ENCODE results near the gene INCENP.
"Not testable (repeated sequence)": the region's sequence is repeated elsewhere in the genome, so short reads cannot be mapped to it uniquely, and the experiment has no call there.

The INCENP gene

GRCh38 chr11:62123669-62124185 is at the start of gene INCENP:
Gene INCENP (plus strand): TSS chr11:62124011. CDS start chr11:62128162, 4,151 bp downstream.
- DNase-seq (ENCODE audit: low read depth in 2 of 2): peak; percentile 77 to 83

- DNase-seq (ENCODE audit: low read depth in 2 of 2): no peak
Measured at GRCh38 chr11:62075438-62075837, 48.4 kb upstream of the INCENP start.

- no peak for DNase-seq (ENCODE audit: low read depth in 2 of 2)
Measured at GRCh38 chr11:62077132-62077531, 46.7 kb upstream of the INCENP start.

GRCh38 chr11:62081378-62082291 is 42.2 kb upstream of the INCENP start:
- peak; percentile 60 to 66 for DNase-seq (ENCODE audit: low read depth in 2 of 2)

- no peak for DNase-seq (ENCODE audit: low read depth in 2 of 2)
Measured at GRCh38 chr11:62082292-62082657, 41.5 kb upstream of the INCENP start.

GRCh38 chr11:62084801-62085200 is 39.0 kb upstream of the INCENP start:
- not testable (repeated sequence) for DNase-seq (ENCODE audit: low read depth in 2 of 2)

GRCh38 chr11:62087694-62088093 is 36.1 kb upstream of the INCENP start:
- no peak for DNase-seq (ENCODE audit: low read depth in 2 of 2)

- no peak for DNase-seq (ENCODE audit: low read depth in 2 of 2)
Measured at GRCh38 chr11:62088331-62088933, 35.4 kb upstream of the INCENP start.

- no peak for DNase-seq (ENCODE audit: low read depth in 2 of 2)
Measured at GRCh38 chr11:62103141-62103540, 20.7 kb upstream of the INCENP start.

GRCh38 chr11:62103986-62104385 is 19.8 kb upstream of the INCENP start:
- DNase-seq (ENCODE audit: low read depth in 2 of 2): no peak

- DNase-seq (ENCODE audit: low read depth in 2 of 2): no peak
Measured at GRCh38 chr11:62104816-62105653, 18.8 kb upstream of the INCENP start.

- DNase-seq (ENCODE audit: low read depth in 2 of 2): no peak
Measured at GRCh38 chr11:62105667-62106191, 18.1 kb upstream of the INCENP start.

- DNase-seq (ENCODE audit: low read depth in 2 of 2): no peak
Measured at GRCh38 chr11:62108017-62108750, 15.6 kb upstream of the INCENP start.

GRCh38 chr11:62108971-62109404 is 14.8 kb upstream of the INCENP start:
- no peak for DNase-seq (ENCODE audit: low read depth in 2 of 2)

- DNase-seq (ENCODE audit: low read depth in 2 of 2): no peak
Measured at GRCh38 chr11:62115085-62115694, 8.6 kb upstream of the INCENP start.

GRCh38 chr11:62116451-62116850 is 7.4 kb upstream of the INCENP start:
- no peak for DNase-seq (ENCODE audit: low read depth in 2 of 2)

GRCh38 chr11:62119569-62119968 is 4.2 kb upstream of the INCENP start:
- no peak for DNase-seq (ENCODE audit: low read depth in 2 of 2)

- DNase-seq (ENCODE audit: low read depth in 2 of 2): no peak
Measured at GRCh38 chr11:62120001-62120400, 3.8 kb upstream of the INCENP start.

- no peak for DNase-seq (ENCODE audit: low read depth in 2 of 2)
Measured at GRCh38 chr11:62120431-62120830, 3.4 kb upstream of the INCENP start.

GRCh38 chr11:62122076-62122475 is 1.7 kb upstream of the INCENP start:
- no peak for DNase-seq (ENCODE audit: low read depth in 2 of 2)
